KBM-7 (cell line): ENCODE results near the gene SLC25A42.

Experiments used
- DNase-seq: peaks from one replicate; pipeline ENCODE4 v3.0.0-alpha.2; 2015
- in situ Hi-C: fragments of 300-500 bp; cut with MboI; formaldehyde crosslinking; loops from 2 replicates; pipeline ENCODE4 v1.14.3; 2020; ENCODE audit warnings: low sequenced_read_pairs, low pct_unique_long_range_greater_than_20kb, mixed read lengths

The SLC25A42 gene

GRCh38 chr19:19064811-19065745 is 1.3 kb downstream of the SLC25A42 start:
- in situ Hi-C loops: no loop called here
- peak; percentile 46 for DNase-seq

GRCh38 chr19:19067276-19068072 is 3.7 kb downstream of the SLC25A42 start:
- in situ Hi-C loops: no loop called here
- no peak for DNase-seq

DNA sequence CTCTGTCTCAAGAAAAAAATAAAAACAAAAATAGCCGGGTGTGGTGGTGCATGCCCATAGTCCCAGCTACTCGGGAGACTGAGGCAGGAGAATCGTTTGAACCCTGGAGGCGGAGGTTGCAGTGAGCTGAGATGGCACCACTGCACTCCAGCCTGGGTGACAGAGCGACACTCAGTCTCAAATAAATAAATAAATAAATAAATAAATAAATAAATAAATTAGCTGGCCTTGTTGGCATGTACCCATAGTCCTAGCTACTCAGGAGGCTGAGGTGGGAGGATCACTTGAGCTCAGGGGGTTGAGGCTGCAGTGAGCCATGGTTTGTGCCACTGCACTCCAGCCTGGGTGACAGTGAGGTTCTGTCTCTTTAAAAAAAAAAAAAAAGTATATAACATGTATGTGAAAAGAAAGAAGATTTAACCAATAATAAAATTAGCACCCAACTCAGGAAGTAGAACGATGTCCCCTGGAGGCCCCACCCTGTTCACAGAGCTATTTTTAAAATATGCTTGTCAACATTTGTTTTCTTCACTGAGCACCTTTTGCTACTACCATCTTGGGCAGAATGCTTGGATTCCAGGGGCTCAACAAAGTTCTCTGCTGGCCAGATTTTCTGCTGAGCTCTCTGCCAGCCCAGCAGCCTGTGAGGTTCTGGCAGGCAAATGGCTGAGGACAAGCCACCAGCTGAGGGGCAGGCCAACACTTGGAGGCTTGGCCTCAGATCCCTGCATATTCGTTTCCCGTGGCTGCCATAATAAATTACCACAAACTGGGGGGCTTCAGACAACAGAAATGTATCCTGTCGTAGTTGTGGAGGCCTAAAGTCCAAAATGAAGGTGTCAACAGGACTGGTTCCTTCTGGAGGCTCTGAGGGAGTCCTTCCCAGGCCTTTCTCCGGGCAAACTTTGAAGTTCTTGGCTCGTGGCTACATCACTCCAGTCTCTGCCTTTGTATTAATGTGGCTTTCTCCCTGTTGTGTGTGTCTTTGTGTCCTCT is 5.2 kb downstream of the SLC25A42 start:
- in situ Hi-C loops: no loop called here
- DNase-seq: no peak

DNA sequence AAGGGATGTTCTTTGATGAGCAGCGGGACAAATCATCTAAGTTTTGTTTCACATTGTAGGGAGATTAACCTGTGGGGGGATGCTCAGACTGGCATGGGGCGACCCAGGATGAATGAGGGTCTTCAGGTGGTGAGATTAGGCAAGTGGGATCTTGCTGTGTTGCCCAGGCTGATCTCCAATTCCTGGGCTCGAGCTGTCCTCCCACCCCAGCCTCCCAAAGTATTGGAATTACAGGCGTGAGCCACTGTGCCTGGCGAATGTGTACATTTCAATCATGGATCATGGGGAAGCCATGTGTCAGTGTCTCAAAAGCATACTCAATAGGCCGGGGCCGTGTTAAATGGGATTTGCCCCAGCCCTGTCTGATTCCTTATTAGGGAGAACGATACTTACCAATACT is 8.1 kb downstream of the SLC25A42 start:
- no peak for DNase-seq
- in situ Hi-C loops: no loop called here

DNA sequence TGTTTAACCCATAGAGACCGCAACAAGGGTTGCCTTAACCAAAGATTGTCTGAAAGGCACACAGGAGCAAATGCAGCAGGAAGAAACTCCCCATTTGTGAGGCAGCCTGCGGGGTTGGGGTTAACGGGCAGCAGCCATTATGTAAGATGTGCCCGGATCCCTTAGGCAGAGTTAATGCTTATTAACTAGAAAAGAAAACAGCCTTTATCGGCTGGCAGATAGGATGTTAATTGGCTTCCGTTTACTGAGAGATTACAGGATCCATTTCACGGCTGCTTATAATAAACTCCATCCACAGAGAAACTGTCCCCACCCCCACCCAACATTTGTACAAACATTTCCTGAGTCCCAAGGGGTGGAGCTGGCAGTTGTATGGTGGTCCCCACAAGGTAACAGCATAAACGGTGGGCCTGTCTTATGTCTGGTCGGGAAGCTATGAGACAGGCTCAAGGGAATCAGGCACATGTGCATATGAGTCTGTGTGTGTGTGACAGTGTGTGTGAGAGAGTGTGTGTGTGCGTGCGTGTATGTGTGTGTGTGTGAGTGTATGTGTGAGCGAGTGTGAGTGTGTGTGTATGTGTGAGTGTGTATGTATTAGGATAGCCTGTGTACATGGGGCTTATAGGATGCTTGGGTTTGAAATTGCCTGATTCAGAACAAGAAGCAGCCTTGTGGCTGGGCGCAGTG is 10.5 kb downstream of the SLC25A42 start:
- in situ Hi-C loops: no loop called here
- no peak for DNase-seq

GRCh38 chr19:19075126-19075525 is 11.3 kb downstream of the SLC25A42 start:
- in situ Hi-C loops: no loop called here
- no peak for DNase-seq

- in situ Hi-C loops: no loop called here
- no peak for DNase-seq
These were observed 12.7 kb downstream of the SLC25A42 start for GRCh38 chr19:19076476-19076875.

GRCh38 chr19:19077103-19077502 is 13.3 kb downstream of the SLC25A42 start:
- DNase-seq: no peak
- in situ Hi-C loops: no loop called here

DNA sequence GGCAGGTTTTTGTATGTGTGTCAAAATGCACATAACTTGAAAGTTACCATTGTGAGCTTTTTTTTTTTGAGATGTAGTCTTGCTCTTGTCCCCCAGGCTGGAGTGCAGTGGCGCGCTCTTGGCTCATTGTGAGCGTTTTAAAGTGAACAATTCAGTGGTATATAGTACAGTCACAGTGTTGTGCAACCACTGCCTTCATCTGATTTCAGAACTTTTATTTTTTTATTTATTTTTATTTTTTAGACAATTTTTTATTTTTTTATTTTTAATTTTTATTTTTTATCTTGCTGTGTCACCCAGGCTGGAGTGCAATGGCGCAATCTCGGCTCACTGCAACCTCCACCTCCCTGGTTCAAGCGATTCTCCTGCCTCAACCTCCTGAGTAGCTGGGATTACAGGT is 15.0 kb downstream of the SLC25A42 start:
- DNase-seq: no peak
- in situ Hi-C loops: no loop called here

DNA sequence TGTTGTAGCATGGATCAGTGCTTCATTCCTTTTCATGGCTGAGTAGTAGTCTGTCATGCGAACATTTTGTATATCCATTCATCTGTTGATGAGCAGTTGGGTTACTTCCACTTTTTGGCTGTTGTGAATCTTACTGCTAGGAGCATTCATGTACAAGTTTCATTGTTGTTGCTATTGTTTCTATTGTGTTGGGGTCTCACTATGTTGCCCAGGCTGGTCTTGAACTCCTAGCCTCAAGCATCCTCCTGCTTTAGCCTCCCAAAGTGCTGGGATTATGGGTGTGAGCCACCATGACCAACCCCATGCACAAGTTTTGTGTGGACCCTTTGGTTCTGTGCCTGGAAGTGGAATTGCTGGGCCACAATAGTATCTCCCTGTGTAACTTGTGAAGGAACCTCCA is 15.8 kb downstream of the SLC25A42 start:
- in situ Hi-C loops: no loop called here
- DNase-seq: no peak

GRCh38 chr19:19081642-19082151 is 17.9 kb downstream of the SLC25A42 start:
- in situ Hi-C loops: no loop called here
- DNase-seq: no peak

- in situ Hi-C loops: no loop called here
These were observed 19.8 kb downstream of the SLC25A42 start for GRCh38 chr19:19083413-19084178.

GRCh38 chr19:19087676-19088075 is 23.9 kb downstream of the SLC25A42 start:
- in situ Hi-C loops: no loop called here
- DNase-seq: no peak

More at GRCh38 chr19:19083413-19084178, 19.8 kb downstream of the SLC25A42 start:
- DNase-seq: no peak

DNA sequence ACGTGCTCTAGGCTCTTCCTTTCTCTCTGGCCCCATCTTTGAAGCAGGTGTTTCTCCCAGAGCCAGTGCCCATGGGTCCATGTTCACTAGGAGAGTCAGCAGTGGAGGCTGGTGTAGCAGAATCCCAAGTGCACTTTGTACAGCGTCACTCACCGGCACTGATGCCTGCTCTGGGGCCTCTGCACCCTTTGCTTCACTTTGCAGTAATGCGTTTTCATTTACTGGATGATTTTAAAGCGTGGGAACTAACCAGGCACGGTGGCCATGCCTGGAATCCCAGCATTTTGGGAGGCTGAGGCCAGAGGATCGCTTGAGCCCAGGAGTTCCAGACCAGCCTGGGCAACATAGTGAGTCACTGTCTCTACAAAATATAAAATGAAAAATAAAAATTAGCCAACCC is 30.7 kb downstream of the SLC25A42 start:
- in situ Hi-C loops: no loop called here

DNA sequence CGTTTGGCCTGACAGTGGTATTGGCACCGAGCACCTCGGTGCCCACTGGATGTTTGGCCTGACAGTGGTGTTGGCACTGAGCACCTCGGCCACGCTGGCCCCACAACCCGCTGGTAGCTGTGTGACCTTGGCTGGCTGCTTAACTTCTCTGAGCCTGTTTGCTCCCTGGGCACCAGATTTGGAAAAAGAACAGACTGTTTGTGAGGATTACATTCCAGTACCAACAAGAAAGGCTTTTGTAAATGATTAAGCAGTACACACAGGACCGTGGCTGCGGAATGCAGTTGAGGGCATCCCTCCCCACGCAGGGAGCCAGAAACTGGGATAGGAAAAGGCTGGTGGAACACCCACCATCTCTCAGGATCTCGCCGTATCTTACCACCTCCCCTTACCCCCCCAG is 31.9 kb downstream of the SLC25A42 start:
- DNase-seq: no peak
- in situ Hi-C loops: no loop called here

More for the DNA sequence above, 30.7 kb downstream of the SLC25A42 start:
- no peak for DNase-seq

DNA sequence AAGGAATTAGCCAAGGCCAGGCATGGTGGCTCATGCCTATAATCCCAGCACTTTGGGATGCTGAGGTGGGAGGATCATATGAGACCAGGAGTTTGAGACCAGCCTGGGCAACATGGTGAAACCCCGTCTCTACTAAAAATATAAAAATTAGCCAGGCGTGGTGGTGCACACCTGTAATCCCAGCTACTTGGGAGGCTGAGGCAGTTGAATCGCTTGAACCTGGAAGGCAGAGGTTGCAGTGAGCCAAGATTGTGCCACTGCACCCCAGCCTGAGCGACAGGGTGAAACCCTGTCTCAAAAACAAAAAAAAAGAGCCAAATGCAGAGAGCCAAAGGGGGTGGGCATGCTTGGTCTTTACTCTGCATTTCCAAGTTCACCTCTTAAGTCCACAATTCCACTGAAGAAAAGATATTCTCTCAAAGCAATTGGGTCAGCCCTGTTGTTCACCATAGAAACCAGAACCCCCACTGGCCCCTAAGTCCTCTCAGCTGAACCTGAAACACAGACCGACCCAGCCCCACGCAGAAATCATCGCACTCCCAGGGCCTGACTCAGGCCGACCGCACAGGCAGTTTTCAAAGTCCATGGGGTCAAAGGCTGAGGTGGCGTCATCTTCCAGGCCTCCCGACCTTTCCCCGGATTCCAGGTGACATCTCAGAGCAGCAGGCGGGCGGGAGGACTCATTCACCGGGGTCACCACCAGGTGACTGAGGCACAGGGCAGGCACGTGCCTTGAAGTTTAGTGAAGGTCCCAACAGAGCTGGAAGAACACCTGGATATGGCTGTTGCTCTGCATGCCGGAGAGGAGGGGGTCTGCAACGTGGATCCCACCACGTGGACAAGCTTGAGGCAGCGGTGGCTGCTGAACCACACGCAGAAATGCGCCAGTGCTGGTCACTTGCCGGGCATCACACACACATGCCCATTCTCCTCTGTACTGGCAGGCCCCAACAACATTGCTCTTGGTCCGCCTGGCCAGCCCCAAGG is 33.1 kb downstream of the SLC25A42 start:
- DNase-seq: no peak
- in situ Hi-C loops: no loop called here
